Trophoblast cell (in vitro differentiated cells and primary cell): ENCODE data around the gene CPB2.

Experiments
- DNase-seq, 2 donors: peaks; one replicate each; pipeline ENCODE4 v3.0.0-alpha.2; 2016
- H2AFZ ChIP-seq: 2 replicates; pipeline ENCODE4 v1.6.1; 2013; ENCODE audit warnings: low read length, moderate library complexity, mild to moderate bottlenecking; ENCODE audit not compliant: insufficient read depth, poor library complexity
- H2AK5ac ChIP-seq: 2 replicates; pipeline ENCODE4 v1.6.1; 2013; ENCODE audit warnings: mild to moderate bottlenecking, low read length
- H2BK120ac ChIP-seq: 2 replicates; pipeline ENCODE4 v1.6.1; 2013; ENCODE audit warnings: low read length, mild to moderate bottlenecking, moderate library complexity; ENCODE audit not compliant: insufficient read depth, poor library complexity
- H2BK12ac ChIP-seq: 2 replicates; pipeline ENCODE4 v1.6.1; 2013; ENCODE audit warnings: mild to moderate bottlenecking, low read length, moderate library complexity
- H2BK5ac ChIP-seq: 2 replicates; pipeline ENCODE4 v1.6.1; 2013; ENCODE audit warnings: low read length, low read depth, moderate library complexity, mild to moderate bottlenecking; ENCODE audit not compliant: poor library complexity
- H3K14ac ChIP-seq: 2 replicates; pipeline ENCODE4 v1.6.1; 2013; ENCODE audit warnings: mild to moderate bottlenecking, low read length
- H3K18ac ChIP-seq: 2 replicates; pipeline ENCODE4 v1.6.1; 2013; ENCODE audit warnings: mild to moderate bottlenecking, low read length
- H3K23ac ChIP-seq: 2 replicates; pipeline ENCODE4 v1.6.1; 2013; ENCODE audit warnings: low read length
- H3K27ac ChIP-seq: 2 replicates; pipeline ENCODE4 v1.5.1; 2013; ENCODE audit warnings: low read depth, mild to moderate bottlenecking, inconsistent platforms, low read length, moderate library complexity
- H3K27me3 ChIP-seq: 2 replicates; pipeline ENCODE4 v1.6.1; 2013; ENCODE audit warnings: inconsistent platforms, mild to moderate bottlenecking, low read length, moderate library complexity; ENCODE audit not compliant: insufficient read depth
- H3K36me3 ChIP-seq, 2 experiments: 1 replicate in 1 of 2; 2 replicates in 1 of 2; pipeline ENCODE4 v1.6.1; 2013; ENCODE audit warnings: low read length in 2 of 2, mild to moderate bottlenecking in 2 of 2, moderate library complexity in 1 of 2; ENCODE audit not compliant: insufficient read depth in 2 of 2, control insufficient read depth in 1 of 2
- H3K4ac ChIP-seq: 2 replicates; pipeline ENCODE4 v1.6.1; 2013; ENCODE audit warnings: low read depth, mild to moderate bottlenecking, low read length, moderate library complexity
- H3K4me1 ChIP-seq, 2 experiments: 1 replicate in 1 of 2; 2 replicates in 1 of 2; pipeline ENCODE4 v1.6.1; 2013; ENCODE audit warnings: low read length in 2 of 2, mild to moderate bottlenecking in 2 of 2, moderate library complexity in 1 of 2; ENCODE audit not compliant: insufficient read depth in 2 of 2, control insufficient read depth in 1 of 2
- H3K4me2 ChIP-seq: 2 replicates; pipeline ENCODE4 v1.6.1; 2013; ENCODE audit warnings: inconsistent platforms, mild to moderate bottlenecking, low read length, moderate library complexity
- H3K4me3 ChIP-seq: 2 replicates; pipeline ENCODE4 v1.5.1; 2013; ENCODE audit warnings: mild to moderate bottlenecking, low read depth, low read length, inconsistent platforms
- H3K79me1 ChIP-seq: one replicate; pipeline ENCODE4 v1.6.1; 2013; ENCODE audit warnings: low read length
- H3K79me2 ChIP-seq: 2 replicates; pipeline ENCODE4 v1.6.1; 2013; ENCODE audit warnings: low read length, mild to moderate bottlenecking; ENCODE audit not compliant: control insufficient read depth, insufficient read depth, poor library complexity
- H3K9ac ChIP-seq: 2 replicates; pipeline ENCODE4 v1.6.1; 2013; ENCODE audit warnings: mild to moderate bottlenecking, low read length
- H3K9me3 ChIP-seq: 2 replicates; pipeline ENCODE4 v1.6.1; 2013; ENCODE audit warnings: low read depth, mild to moderate bottlenecking, control low read depth, inconsistent platforms, low read length; ENCODE audit not compliant: insufficient read depth
- H4K12ac ChIP-seq: 2 replicates; pipeline ENCODE4 v1.6.1; 2013; ENCODE audit warnings: low read depth, mild to moderate bottlenecking, low read length, moderate library complexity
- H4K8ac ChIP-seq: 2 replicates; pipeline ENCODE4 v1.6.1; 2013; ENCODE audit warnings: low read depth, mild to moderate bottlenecking, low read length, moderate library complexity
- H4K91ac ChIP-seq: one replicate; pipeline ENCODE4 v1.6.1; 2013; ENCODE audit warnings: low read depth, mild to moderate bottlenecking, low read length, moderate library complexity
- WGBS: extraction: QIAGEN DNeasy Blood & Tissue Kit; methylation state at CpG from one replicate; pipeline ENCODE4 v1.1.7; 2013; ENCODE audit warnings: missing lambda C conversion rate; ENCODE audit not compliant: insufficient read length, insufficient coverage; ENCODE audit errors: extremely low coverage; 5-methylcytosine and 5-hydroxymethylcytosine counted together

The CPB2 gene

GRCh38 chr13:46143184-46143701 is 38.4 kb upstream of the CPB2 start:
- no peaks in the 10 kb centered on the region for H3K79me2 ChIP-seq
- H2AFZ ChIP-seq: no peak overlapping the region
- H2AK5ac ChIP-seq: no peak overlapping the region
- no peak overlapping the region for H2BK120ac ChIP-seq
- peaks cover 17 to 39% of the 10 kb centered on the region in 2 experiments for H3K36me3 ChIP-seq
- no peak overlapping the region for H3K4ac ChIP-seq
- no peak overlapping the region for H3K27ac ChIP-seq
- H3K9ac ChIP-seq: no peak overlapping the region
- no peak for DNase-seq
- H2BK12ac ChIP-seq: no peak overlapping the region
- no peak overlapping the region for H4K12ac ChIP-seq
- no peaks in the 10 kb centered on the region for H3K4me1 ChIP-seq
- no peak overlapping the region for H4K91ac ChIP-seq
- H3K14ac ChIP-seq: no peak overlapping the region
- H3K4me2 ChIP-seq: no peak overlapping the region
- no peaks in the 10 kb centered on the region for H3K9me3 ChIP-seq
- no peaks in the 10 kb centered on the region for H3K27me3 ChIP-seq
- H3K79me1 ChIP-seq: no peaks in the 10 kb centered on the region
- H3K4me3 ChIP-seq: no peak overlapping the region
- no peak overlapping the region for H2BK5ac ChIP-seq
- no peak overlapping the region for H3K23ac ChIP-seq
- H3K18ac ChIP-seq: no peak overlapping the region
- WGBS: no CpG with 5 or more reads among the region's 4 CpGs
- H4K8ac ChIP-seq: no peak overlapping the region

- no peak overlapping the region for H3K18ac ChIP-seq
- H2AFZ ChIP-seq: no peak overlapping the region
- no peak overlapping the region for H4K12ac ChIP-seq
- no peak overlapping the region for H2BK12ac ChIP-seq
- no peak overlapping the region for H2BK5ac ChIP-seq
- H3K79me2 ChIP-seq: no peaks in the 10 kb centered on the region
- no peak overlapping the region for H3K14ac ChIP-seq
- H3K4me3 ChIP-seq: no peak overlapping the region
- no peaks in the 10 kb centered on the region for H3K9me3 ChIP-seq
- H2BK120ac ChIP-seq: no peak overlapping the region
- no peak overlapping the region for H3K27ac ChIP-seq
- H4K91ac ChIP-seq: no peak overlapping the region
- H3K36me3 ChIP-seq: peaks cover 17 to 39% of the 10 kb centered on the region in 2 experiments
- H3K9ac ChIP-seq: no peak overlapping the region
- H3K23ac ChIP-seq: no peak overlapping the region
- H2AK5ac ChIP-seq: no peak overlapping the region
- no peaks in the 10 kb centered on the region for H3K79me1 ChIP-seq
- no peak for DNase-seq
- no peak overlapping the region for H4K8ac ChIP-seq
- no peaks in the 10 kb centered on the region for H3K27me3 ChIP-seq
- no peak overlapping the region for H3K4me2 ChIP-seq
- no peak overlapping the region for H3K4ac ChIP-seq
- WGBS: no CpG with 5 or more reads among the region's 3 CpGs
- H3K4me1 ChIP-seq: no peaks in the 10 kb centered on the region
Observed at GRCh38 chr13:46142776-46143175, 37.9 kb upstream of the CPB2 start.

- no peak overlapping the region for H3K27ac ChIP-seq
- H3K27me3 ChIP-seq: no peaks in the 10 kb centered on the region
- no peak overlapping the region for H3K4me3 ChIP-seq
- H3K18ac ChIP-seq: no peak overlapping the region
- H3K36me3 ChIP-seq: peaks cover 15 to 39% of the 10 kb centered on the region in 2 experiments
- no peak overlapping the region for H4K91ac ChIP-seq
- H3K23ac ChIP-seq: no peak overlapping the region
- no peak overlapping the region for H2BK5ac ChIP-seq
- no peak overlapping the region for H4K12ac ChIP-seq
- no peak overlapping the region for H3K4ac ChIP-seq
- H3K79me1 ChIP-seq: peaks cover 5% of the 10 kb centered on the region
- no peak overlapping the region for H2BK120ac ChIP-seq
- H3K4me2 ChIP-seq: no peak overlapping the region
- H3K14ac ChIP-seq: no peak overlapping the region
- H2BK12ac ChIP-seq: no peak overlapping the region
- peak overlapping the region; percentile 29 for H2AK5ac ChIP-seq
- DNase-seq: no peak
- H3K79me2 ChIP-seq: no peaks in the 10 kb centered on the region
- no peak overlapping the region for H2AFZ ChIP-seq
- no CpG with 5 or more reads among the region's 2 CpGs for WGBS
- H3K9ac ChIP-seq: no peak overlapping the region
- no peak overlapping the region for H4K8ac ChIP-seq
- H3K9me3 ChIP-seq: no peaks in the 10 kb centered on the region
- H3K4me1 ChIP-seq: peaks cover 8% of the 10 kb centered on the region in 2 experiments
Observed at GRCh38 chr13:46140044-46140443, 35.2 kb upstream of the CPB2 start.

DNA sequence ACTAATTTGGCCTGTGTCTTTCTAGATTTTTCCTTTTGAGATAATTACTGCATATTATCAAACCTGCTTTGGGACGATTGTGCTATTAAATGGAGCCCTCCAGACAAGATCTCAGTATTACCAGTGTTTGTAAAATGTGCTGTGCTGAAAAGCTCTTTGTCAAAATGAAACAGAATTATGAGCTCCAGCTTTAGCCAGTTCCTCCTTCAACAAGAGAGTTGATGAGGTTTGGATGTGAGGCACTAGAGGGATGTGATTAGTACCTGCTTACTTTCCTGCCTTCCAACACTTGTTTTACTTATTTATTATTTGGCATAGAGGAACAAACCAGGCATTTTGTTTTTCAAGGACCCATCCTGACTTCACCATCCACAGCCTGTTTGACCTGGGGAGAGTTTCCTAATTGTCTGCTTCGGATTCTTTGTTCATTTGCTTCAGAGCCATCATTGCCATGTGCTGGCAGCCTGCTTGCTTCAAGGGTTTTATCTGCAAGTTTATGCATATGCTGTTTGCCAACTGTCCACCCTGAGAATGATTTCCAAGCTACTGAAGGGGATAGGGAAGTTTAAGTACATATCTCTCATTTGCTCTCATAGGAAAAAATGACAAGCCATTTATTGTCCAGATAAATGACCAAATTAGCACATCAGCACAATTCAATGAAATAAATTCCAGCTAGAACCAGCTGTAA is 32.9 kb upstream of the CPB2 start:
- Histone ChIP-seq H2BK12ac (no peak overlapping the region), H3K9ac (no peak overlapping the region), H4K8ac (no peak overlapping the region), H3K27ac (no peak overlapping the region), H3K79me1 (peaks cover 5% of the 10 kb centered on the region), H4K12ac (no peak overlapping the region), H4K91ac (no peak overlapping the region), H3K14ac (no peak overlapping the region), H2BK120ac (no peak overlapping the region), H3K4me3 (no peak overlapping the region), H3K4ac (no peak overlapping the region), H3K36me3 (peaks cover 14 to 28% of the 10 kb centered on the region in 2 experiments), H2AK5ac (no peak overlapping the region), H3K4me2 (no peak overlapping the region), H3K23ac (no peak overlapping the region), H3K18ac (no peak overlapping the region), H3K4me1 (peaks cover 11 to 12% of the 10 kb centered on the region in 2 experiments), H2BK5ac (peak overlapping the region; percentile 20), H2AFZ (no peak overlapping the region), H3K9me3 (no peaks in the 10 kb centered on the region), H3K27me3 (no peaks in the 10 kb centered on the region), H3K79me2 (no peaks in the 10 kb centered on the region)
- no peak for DNase-seq
- WGBS: no CpG with 5 or more reads among the region's 2 CpGs
